ENCODE results near the gene PDIK1L.
A peak's percentile ranks its signal among the peaks of the same experiment; 100 is the strongest.

PDIK1L gene

DNA sequence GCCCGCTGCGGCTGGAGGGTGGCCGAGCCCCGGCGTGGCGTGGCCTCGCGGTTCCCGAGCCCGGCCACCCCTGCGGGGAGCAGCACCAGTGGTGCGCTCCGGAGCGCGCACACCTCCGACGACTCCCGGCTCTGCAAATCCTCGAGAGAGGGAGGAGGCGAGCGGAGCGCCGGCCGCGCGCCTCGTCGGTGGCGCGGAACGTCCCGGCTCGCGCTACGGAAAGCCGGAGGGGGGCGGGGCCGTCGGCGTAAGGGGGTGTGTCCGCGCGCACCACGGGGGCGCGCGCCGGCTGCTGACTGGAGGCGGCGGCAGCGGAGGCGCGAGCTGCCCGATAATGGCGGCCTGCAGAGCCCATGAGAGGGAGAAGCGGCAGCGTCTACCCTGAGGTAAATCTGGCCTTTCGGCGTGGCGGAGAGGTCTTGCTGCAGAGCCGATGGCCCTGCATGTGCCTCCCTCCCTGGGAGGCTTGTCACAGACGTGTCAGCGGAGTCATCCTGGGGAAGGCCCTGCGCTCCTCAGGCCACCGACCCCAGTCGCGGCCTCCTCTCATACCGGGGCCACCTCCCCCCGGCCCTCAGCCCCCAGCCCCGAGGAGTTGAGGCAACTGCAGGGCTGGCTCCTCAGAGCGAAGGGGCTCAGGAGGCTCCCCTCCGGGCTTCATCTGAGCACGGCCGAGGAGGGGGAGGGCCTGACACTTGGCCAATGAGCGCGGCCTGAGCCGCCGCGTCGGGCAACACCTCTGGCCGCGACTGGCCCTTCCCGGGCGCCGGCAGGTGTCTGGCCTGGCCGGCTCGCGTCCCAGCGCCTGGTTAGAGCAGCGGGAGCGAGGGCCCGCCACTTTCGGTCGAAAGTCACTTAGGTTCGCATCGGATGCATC is at the start of gene PDIK1L:
Gene PDIK1L (plus strand): TSS at position 295 of the 877 bp plus-strand sequence. CDS start 2,485 bp downstream, outside the sequence.
- DNase-seq (ENCODE audit: low read depth in 2 of 2), result peak; percentile 81 to 91

GRCh38 chr1:26064553-26064952 is 47.1 kb upstream of the PDIK1L start:
- no peak for DNase-seq (ENCODE audit: low read depth in 2 of 2)

GRCh38 chr1:26066160-26066559 is 45.5 kb upstream of the PDIK1L start:
- no peak for DNase-seq (ENCODE audit: low read depth in 2 of 2)

- DNase-seq (ENCODE audit: low read depth in 2 of 2), result no peak
These were observed 44.8 kb upstream of the PDIK1L start for GRCh38 chr1:26066857-26067256.

DNA sequence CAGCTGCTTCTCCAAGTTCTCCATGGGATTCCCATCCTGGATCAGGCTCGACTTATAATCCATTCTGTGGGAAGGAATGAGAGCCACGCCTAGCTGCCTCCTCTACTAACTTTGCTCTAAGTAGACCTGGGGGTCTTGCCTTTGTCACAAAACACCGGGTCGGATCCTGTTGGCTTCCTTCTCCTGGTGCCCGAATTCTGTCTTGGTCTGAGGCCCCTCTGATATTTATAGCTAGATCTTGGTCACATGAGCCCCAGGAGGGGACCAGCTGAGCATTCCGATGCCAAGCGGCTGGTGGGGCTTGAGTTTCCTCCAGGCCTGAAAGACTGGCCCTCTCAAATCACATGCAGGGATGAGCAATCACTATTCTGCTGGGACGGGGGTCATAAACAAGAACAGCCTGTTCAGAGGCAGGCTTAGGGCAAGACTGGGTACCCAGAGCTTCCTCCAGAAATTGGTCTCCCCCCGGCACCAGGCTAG is 44.2 kb upstream of the PDIK1L start, which contains the start of gene TRIM63:
Gene TRIM63 (minus strand): TSS at position 199 of the 480 bp plus-strand sequence. CDS start 136 bp downstream, at position 63.
- no peak for DNase-seq (ENCODE audit: low read depth in 2 of 2)

DNA sequence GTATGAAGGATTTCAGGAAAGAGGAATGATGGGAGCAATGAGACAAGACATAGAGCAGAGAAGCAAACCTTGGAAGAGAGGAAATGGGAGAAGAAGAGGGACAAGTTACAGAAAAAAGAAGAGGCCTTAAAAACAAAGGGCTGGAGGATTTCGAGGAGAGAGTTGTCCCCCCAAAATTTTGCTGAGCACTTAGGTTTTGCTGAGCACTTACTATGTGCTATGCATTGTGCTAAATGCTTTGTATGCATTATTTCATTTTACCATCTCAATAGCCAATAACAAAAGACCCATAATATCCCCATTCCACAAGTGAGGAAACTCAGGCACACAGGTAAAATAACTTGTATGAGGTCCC is 41.7 kb upstream of the PDIK1L start:
- no peak for DNase-seq (ENCODE audit: low read depth in 2 of 2)

GRCh38 chr1:26070296-26070962 is 41.2 kb upstream of the PDIK1L start:
- DNase-seq (ENCODE audit: low read depth in 2 of 2), result no peak

DNA sequence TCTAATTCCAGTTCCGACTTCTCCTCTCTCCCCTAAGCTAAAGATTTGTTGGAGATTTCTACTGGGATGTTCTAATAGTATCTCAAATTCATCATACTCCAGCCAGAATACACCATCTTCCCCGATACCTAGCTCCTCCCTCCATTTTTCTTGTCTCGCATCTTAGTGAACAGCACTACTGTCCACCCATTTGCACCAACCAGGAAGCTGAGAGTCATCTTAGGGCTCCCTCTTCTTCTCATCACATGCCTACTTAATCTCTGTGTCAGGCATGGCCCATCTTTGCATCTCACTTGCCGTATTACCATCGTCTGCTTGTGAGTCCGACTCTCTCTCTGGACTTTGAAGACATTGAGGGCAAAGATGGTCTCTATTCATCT is 40.7 kb upstream of the PDIK1L start:
- DNase-seq (ENCODE audit: low read depth in 2 of 2), result no peak

GRCh38 chr1:26072305-26072704 is 39.3 kb upstream of the PDIK1L start:
- DNase-seq (ENCODE audit: low read depth in 2 of 2), result no peak

DNA sequence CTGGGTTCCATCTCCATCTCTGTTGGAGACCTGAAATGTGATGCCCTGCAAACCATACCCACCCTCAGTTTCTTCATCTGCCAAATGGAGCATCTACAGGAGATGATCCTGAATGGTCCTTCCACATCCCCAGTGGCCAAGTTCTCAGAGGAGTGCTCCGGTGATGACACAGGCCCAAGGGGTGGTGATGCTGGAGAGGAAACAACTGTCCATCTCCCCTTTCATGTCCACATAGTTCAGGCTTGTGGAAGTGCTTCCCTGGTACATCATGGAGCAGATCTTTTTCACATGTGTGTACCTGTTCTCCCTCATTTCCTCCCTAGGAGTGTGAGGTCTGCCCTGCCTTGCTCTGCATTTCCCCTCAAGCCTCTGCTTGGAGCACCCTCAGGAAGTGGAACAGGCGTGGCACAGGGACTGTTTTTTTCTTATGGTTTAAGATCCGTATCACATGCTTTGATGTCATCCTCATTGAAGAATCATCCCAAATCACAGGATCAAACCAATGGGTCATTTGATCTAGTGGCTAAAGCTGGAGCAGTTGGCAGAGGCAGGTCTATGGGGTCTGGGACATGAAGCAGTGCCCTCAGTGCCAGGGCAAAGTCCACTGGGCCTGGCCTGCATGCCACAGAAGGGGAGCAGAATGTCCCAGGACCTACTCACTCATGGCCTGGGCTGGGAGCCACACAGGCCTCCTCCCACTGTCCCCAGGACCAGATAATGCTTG is 36.0 kb upstream of the PDIK1L start:
- no peak for DNase-seq (ENCODE audit: low read depth in 2 of 2)

DNA sequence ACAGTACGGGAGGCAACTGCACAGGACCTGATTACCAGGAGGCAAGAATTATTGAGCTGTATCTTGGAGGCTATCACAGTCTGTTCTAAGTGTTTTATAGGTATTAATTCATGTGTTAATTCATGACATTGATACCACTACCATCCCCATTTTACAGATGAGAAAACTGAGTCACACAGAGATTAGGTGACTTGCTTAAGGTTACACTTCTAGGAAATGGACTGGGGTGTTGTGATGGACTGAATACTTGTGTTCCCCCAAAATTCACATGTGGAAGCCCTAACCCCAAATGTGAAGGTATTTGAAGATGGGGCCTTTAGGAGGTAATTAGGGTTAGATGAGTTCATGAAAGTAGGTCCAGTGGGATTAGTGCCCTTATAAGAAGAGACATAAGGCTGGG is 34.1 kb upstream of the PDIK1L start:
- no peak for DNase-seq (ENCODE audit: low read depth in 2 of 2)

- DNase-seq (ENCODE audit: low read depth in 2 of 2), result no peak
These were observed 33.1 kb upstream of the PDIK1L start for GRCh38 chr1:26078286-26079177.

DNA sequence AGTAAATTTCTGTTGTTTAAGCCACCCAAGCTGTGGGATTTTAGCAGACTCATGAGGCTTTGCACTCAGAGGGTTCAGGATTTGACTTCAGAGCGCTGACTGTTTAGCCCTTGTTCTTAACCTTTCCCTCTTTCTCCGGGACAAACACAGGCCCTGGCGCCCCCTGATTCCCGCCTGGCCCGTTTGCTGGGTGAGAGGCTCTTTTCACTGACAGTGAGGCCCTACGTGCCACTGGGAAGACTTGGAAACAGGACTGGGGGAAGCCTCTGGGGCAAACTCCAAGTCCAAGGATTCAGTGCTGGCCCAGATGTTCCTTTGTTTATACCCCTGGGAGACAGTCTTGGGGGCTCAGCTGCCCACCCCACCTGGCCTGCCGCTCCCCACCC is 32.5 kb upstream of the PDIK1L start:
- no peak for DNase-seq (ENCODE audit: low read depth in 2 of 2)

- no peak for DNase-seq (ENCODE audit: low read depth in 2 of 2)
These were observed 31.4 kb upstream of the PDIK1L start for GRCh38 chr1:26079960-26080814.

DNA sequence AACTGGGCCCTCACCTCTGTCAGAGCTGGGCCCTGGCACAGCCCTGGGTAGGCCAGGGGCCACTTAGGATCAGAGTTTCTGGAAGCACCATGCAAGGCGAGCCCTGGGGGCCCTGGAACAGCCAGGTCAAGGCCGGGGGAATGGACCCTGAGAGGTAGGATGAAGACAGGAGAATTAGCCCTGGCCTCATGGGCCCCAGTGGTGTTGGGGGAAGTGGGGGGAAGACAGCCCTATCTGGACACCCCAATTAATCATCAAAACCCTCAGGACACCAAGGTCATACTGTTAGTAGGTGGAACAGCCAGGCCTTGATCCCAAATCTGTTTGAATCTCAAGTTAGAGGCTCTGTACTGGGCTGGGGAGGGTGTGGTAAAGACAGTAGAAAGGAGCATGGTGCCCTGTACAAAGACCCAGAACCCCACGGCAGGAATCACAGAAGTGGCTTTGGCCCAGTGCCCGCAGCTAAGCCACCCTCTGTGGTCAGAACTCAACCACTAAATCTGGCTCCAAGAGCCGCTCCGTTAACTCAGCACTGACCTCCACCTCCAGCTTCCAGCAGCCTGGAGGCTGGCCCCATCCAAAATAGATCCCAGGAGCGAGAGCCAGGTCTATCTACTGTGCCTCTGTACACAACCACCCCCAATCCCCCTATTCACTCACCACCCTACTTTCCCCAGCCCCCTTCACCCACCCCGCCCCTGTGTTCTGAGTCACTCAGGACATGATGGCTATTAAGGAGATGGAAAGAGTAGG is 30.2 kb upstream of the PDIK1L start:
- no peak for DNase-seq (ENCODE audit: low read depth in 2 of 2)

- no peak for DNase-seq (ENCODE audit: low read depth in 2 of 2)
These were observed 29.6 kb upstream of the PDIK1L start for GRCh38 chr1:26082020-26082350.

DNA sequence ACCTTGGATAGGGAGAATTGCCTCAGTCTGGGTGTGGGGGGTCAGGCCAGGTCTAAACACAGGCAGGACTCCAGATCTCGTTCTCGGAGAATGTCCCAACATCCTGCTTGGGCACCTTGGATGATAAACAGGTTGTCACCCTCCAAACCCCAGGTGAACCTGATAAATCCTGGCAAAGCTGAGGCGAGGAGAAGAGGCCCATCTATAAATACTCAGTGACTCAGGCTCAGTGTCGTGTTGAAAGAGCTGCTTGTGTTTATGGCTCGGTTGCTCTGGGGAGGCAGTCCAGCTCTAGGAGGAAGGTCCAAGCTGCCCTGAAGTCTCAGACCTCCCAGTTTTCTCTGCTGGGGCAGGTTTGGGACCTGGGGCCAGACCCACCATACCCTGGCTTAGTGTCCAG is 28.4 kb upstream of the PDIK1L start:
- DNase-seq (ENCODE audit: low read depth in 2 of 2), result no peak

DNA sequence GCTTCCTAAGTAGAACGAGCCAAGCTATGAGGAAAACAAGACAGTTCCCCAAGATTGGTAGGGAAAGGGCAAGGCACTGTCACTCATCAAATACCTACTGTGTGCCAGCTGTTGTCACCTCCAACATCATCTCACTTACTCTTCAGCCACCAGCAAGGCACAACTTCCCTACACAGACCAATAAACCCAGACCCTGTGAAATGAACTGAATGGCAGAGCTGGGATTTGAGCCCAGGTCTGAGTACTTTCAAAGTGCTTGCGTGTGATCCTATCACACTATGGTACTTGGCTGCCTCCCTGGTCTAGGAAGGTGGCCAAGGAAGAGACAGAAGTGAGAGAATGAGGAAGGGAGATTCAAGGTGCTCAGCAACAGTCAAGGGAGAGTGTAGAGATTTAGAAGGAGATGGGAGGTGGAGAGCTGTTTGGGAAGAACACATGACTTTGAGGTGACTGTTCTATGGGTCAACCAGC is 27.5 kb upstream of the PDIK1L start:
- no peak for DNase-seq (ENCODE audit: low read depth in 2 of 2)

GRCh38 chr1:26084844-26085243 is 26.8 kb upstream of the PDIK1L start:
- no peak for DNase-seq (ENCODE audit: low read depth in 2 of 2)

GRCh38 chr1:26089125-26089524 is 22.5 kb upstream of the PDIK1L start:
- DNase-seq (ENCODE audit: low read depth in 2 of 2), result no peak
